ENCODE data around the gene RNU11.

DNA sequence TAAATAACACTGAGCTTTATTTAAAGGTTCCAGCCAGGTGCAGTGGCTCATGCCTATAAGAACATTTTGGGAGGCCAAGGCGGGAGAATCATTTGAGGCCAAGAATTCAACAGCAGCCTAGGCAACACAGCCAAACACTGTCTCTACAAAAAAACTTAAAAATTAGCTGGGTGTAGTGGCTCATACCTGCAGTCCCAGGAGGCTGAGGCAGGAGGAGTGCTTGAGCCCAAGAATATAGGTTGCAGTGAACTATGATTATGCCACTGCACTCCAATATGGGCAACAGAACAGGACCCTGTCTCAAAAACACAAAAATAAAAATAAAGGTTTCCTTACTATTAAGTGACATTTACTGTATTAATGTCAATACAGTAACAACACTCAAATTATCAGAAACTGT is 7.6 kb upstream of the RNU11 start:
- TF ChIP-seq, protein P1, sequence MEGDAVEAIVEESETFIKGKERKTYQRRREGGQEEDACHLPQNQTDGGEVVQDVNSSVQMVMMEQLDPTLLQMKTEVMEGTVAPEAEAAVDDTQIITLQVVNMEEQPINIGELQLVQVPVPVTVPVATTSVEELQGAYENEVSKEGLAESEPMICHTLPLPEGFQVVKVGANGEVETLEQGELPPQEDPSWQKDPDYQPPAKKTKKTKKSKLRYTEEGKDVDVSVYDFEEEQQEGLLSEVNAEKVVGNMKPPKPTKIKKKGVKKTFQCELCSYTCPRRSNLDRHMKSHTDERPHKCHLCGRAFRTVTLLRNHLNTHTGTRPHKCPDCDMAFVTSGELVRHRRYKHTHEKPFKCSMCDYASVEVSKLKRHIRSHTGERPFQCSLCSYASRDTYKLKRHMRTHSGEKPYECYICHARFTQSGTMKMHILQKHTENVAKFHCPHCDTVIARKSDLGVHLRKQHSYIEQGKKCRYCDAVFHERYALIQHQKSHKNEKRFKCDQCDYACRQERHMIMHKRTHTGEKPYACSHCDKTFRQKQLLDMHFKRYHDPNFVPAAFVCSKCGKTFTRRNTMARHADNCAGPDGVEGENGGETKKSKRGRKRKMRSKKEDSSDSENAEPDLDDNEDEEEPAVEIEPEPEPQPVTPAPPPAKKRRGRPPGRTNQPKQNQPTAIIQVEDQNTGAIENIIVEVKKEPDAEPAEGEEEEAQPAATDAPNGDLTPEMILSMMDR (IDR thresholded peaks at IDR 0.05): no peak
- TF ChIP-seq POLR2A (IDR thresholded peaks at IDR 0.05): no peak

Measured in testis (tissue), 2 donors.